ENCODE results near the gene MRGPRF.
"Not testable (repeated sequence)": the region's sequence is repeated elsewhere in the genome, so short reads cannot be mapped to it uniquely, and the experiment has no call there.

Gene MRGPRF

DNA sequence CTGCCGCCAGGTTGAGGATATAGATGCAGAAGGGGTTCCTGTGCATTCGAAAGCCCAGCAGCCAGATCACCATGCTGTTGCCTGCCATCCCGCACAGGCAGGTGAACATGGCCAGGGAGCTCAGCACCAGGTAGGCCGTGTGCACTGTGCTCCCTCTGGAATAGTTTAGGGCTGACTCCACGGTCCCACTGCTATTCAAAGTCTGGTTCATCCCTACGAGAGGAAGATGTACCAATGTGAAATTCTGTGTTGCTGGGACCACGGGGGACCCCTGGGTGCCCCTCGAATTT, 32.3 kb downstream of the MRGPRF start, which contains the start of gene MRGPRD:
Gene MRGPRD, minus strand, starts transcription at position 211 of the 290 bp plus-strand sequence. Its CDS starts 0 bp downstream, at position 211.
- no peak for DNase-seq

- no peak for DNase-seq
Observed at GRCh38 chr11:68979931-68980775, 32.9 kb downstream of the MRGPRF start.

DNA sequence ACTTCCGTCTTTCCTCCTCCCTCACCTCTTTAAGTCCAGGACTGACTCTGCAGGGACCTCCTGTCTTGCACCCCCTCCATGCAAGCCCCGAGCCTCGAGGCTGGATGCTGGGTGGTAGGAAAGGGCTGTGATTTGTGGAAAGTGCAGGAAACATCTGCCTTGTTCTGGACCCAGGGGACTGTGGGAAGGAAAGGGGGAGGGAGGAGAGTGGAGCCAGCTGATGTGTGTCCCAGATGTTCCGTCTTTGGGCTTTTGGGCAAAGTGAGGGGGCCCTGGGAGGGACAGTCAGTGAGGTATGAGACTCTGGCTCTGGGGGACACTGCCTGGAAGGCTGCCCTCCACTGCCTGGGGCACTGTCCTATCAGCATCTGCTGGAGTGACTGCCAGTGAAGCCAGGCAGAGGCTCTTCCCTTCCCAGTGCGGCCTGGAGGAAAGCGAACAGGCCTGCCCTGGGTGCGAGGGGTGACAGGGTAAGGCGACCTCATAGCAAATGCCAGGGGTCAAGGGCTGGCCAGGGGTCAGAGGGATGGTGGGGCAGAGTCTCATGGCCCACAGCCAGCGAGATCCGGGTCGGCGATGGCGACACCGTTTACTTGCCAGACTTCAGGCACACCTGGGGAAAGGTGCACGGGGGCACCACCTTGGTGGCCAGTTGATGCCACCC, 34.0 kb downstream of the MRGPRF start:
- DNase-seq = no peak

GRCh38 chr11:68978626-68978930, 34.5 kb downstream of the MRGPRF start:
- no peak for DNase-seq

- no peak for DNase-seq
Observed at GRCh38 chr11:68977781-68978625, 35.0 kb downstream of the MRGPRF start.

DNA sequence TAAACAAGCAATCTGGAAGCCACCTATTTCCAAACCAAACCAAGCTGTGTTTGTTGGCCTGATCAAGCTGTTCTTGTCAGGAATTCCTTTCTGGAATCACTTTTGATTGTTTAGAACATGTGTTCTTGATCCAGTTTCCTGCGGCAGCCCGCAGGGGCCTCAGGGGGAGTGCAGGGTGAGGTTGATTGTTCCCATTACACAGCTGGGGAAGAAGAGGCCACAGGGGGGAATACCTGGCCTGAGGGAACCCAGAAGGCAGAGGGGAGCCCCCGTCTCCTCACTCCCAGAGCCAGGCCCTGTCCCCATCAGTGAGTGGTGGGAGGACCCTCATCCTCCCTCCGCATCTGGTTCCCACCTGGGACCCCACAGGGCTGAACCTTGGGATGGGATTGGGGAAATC, 36.5 kb downstream of the MRGPRF start:
- no peak for DNase-seq

GRCh38 chr11:68976095-68976494, 37.0 kb downstream of the MRGPRF start:
- DNase-seq = no peak

DNA sequence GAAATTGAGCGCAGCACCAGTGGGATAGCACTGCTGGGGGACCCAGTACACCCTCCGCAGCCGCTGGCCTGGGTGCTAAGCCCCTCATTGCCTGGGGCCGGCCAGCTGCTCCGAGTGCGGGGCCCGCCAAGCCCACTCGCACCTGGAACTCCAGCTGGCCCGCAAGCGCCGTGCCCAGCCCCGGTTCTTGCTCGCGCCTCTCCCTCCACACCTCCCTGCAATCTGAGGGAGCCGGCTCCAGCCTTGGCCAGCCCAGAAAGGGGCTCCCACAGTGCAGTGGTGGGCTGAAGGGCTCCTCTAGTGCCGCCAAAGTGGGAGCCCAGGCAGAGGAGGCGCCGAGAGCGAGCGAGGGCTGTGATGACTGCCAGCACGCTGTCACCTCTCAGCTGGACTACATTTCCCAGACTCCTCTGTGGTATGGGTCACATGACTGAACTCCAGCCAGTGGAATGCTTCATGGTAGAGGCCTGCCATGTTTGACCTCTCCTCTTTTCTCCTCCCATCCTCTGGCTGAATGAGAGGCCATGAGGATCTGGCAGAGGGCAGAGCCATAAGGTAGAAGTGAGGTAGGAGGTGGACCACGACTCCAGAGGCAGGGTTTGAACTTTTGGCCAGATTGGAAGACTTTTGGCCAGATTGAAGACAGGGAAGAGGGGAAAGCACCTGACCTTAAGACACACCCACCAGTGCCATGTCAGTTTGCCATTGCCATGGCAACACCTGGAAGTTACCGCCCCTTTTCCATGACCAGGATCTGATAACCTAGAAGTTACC, 38.4 kb downstream of the MRGPRF start:
- no peak for DNase-seq

GRCh38 chr11:68973706-68974105, 39.3 kb downstream of the MRGPRF start:
- not testable (repeated sequence) for DNase-seq

- no peak for DNase-seq
Observed at GRCh38 chr11:68973219-68973618, 39.8 kb downstream of the MRGPRF start.

DNA sequence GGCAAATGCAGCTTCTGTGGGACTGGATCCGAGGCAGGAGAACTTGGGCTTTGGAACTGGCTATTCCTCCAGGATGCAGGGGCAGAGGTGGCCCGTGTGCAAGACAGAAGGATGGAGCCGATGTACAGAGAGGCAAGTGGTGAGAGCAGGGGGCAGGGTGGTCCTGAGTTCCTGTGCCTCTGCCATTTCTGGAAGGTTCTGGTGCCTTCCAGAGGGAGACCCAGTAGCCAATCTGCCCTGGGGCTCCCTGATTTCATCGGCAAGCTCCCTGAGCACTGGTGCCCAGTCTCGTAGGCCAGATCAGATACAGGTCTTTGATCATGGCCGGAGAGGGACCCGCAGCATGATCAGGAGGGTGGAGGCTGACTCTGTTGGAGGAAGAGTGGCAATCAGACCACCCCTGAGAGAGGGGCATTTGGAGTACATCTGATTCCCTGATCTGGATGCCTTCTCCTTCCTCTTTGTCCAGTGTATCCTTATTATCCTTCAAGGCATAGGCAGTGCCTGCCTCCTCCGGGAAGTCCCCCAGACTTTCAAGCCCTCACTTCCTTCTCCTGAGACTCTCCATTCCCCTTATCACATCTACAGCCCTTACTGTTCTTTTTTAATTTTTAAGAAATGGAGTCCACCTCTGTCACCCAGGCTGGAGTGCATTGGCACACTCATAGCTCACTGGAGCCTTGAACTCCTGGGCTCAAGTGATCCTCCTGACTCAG, 42.0 kb downstream of the MRGPRF start:
- no peak for DNase-seq

DNA sequence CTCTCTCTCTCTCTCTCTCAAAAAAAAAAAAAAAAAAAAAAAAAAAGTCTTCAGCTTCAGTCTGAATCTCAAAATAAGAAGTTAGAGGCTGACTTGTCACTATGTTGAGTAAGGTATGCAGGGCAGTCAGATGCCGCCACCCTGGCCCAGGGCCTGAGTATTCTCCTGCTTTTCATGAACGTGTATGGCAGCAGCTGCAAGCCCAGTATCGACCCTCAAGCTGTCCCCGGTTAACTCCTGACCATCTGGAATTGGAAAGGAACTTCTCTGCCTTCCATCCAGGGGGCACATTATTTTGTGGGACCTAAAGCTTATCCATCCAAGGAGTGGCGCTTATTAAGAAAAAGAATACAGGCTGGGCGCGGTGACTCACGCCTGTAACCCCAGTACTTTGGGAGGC, 43.7 kb downstream of the MRGPRF start:
- no peak for DNase-seq

GRCh38 chr11:68968306-68969250, 44.5 kb downstream of the MRGPRF start:
- DNase-seq = no peak

DNA sequence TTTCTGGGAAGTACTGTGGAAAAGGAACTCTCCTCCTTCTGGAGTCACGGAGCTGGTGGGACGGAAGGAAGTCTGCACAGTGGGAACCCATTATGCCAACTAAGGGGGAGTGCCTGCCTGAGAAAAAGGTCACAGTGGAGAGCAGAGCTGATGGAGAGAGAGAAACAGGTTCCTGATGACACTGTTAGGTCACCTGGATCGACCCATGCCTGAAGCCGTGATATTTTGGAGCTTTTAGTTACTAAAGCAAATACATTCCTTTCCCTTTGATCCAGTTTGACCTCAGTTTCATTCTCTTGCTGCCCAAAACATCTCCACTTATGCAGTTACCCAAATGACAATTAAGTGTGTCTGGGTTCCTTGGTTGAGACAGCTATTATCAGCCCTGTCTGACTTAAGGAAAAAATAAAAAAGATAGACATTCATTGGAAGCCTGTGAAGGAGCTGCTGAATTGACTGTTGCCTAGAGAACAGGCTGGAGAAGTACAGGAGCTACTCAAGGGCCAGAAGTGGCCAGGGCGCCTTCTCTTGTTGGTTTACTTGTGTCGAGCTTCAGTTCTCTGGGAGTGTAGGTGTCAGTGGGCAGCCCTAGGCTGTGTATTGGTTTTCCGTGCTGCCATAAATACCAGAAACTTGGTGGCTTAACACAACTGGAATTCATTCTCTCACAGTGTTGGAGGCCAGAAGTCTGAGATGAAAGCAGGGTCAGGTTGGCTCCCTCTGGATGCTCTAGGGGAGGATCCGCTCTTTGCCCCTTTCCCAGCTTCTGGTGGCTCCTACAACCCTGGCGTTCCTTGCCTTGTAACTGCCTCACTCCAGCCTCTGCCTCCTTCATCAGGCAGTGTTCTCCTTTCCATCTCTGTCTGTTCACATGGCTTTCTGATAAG, 45.9 kb downstream of the MRGPRF start:
- DNase-seq = no peak

DNA sequence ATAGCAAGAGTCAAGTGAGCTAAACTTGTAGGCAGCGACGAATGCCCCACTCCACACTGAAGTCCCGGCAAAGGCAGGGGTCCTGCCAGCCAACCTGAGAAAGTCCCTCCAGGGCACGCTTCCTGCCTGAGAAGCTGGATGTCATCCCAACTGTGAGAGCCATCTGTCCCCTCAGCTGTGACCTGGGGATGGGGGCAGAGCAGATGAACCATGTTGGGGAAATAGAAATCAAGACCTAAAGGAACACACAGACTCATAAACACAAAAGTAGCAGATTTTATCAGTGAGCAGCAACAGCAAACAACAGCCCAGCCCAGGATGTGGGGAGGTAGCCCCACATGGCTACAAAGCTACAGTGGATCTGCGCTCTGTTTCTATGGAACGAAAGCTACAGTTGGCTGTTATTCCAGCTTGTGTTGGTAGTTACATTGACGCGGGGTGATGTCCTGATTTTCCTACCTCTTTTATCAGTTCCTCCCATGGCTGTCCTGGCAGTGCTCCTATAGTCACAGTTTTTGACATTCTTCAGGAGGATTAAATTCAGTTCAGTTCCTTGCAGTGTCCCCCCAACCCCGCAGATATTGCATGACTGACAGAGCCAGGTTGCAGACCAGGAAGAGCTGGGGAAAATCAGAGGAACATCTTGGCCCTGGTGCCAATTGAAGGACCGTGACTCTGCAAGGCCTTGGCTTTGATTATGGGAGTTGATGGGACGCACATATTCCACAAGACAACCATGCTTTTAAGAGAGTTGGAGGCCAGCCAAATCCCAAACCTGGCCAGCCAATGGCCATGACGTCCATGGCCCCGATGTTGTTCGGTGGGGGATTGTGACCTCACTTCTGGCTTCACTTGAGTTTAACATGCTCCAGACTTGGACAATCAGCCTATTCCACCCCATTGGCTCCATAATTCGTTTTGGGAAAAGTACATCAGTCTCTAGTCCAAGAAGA, 46.9 kb downstream of the MRGPRF start:
- DNase-seq = no peak

- DNase-seq = no peak
Observed at GRCh38 chr11:68963779-68964178, 49.3 kb downstream of the MRGPRF start.

GRCh38 chr11:68962527-68963250, 50.4 kb downstream of the MRGPRF start:
- DNase-seq = no peak

GRCh38 chr11:68961245-68961644, 51.8 kb downstream of the MRGPRF start:
- DNase-seq = no peak

Measured in NCI-H1417 treated with DMSO at 0.1 percent for 48 hours (cell line).